Activated CD4-positive, alpha-beta memory T cell treated with anti-CD3 and anti-CD28 coated beads, Interleukin-2, amount 10 ng/mL, durations not matched to agents 7 days and 5 days (primary cell): ENCODE data around the gene FGR. TPM values are rescaled to one million over a fixed set of nuclear protein-coding genes. Genes with fewer than 3 reads are reported as not detected.
A peak's percentile ranks its signal among the peaks of the same experiment; 100 is the strongest.
"Not testable (repeated sequence)": the region's sequence is repeated elsewhere in the genome, so short reads cannot be mapped to it uniquely, and the experiment has no call there.

Source experiments
- CTCF ChIA-PET: fragments of 350-600 bp; sonication (Branson Sonifier 250); formaldehyde crosslinking; loops from one replicate; lab custom pipeline; 2021; ENCODE audit warnings: antibody characterized with exemption, inconsistent platforms; lab: Charles Lee
- POLR2A ChIA-PET: fragments of 350-600 bp; sonication (Branson Sonifier 250); formaldehyde crosslinking; loops from one replicate; lab custom pipeline; 2021; ENCODE audit warnings: antibody characterized with exemption; lab: Charles Lee
- DNase-seq: peaks from one replicate; pipeline ENCODE4 v3.0.0-alpha.2; 2020
- H3K27ac Mint-ChIP-seq: one replicate; pipeline ENCODE4 v1.8.0; 2021; ENCODE audit warnings: mild to moderate bottlenecking, mixed read lengths
- H3K27me3 Mint-ChIP-seq: one replicate; pipeline ENCODE4 v1.8.0; 2021; ENCODE audit warnings: mixed read lengths
- H3K36me3 Mint-ChIP-seq: one replicate; pipeline ENCODE4 v1.8.0; 2021; ENCODE audit warnings: low read depth, mixed read lengths
- H3K4me1 Mint-ChIP-seq: one replicate; pipeline ENCODE4 v1.8.0; 2021; ENCODE audit warnings: mixed read lengths
- H3K4me3 Mint-ChIP-seq: one replicate; pipeline ENCODE4 v1.8.0; 2021; ENCODE audit warnings: mild to moderate bottlenecking, mixed read lengths
- H3K9me3 Mint-ChIP-seq: one replicate; pipeline ENCODE4 v1.8.0; 2021; ENCODE audit warnings: mixed read lengths
- total RNA-seq, 2 experiments: library from RNA; stranded (reverse); gene quantifications; one replicate each; pipeline ENCODE4 v1.2.3, GENCODE V29; 2021

Gene FGR
- total RNA-seq: not detected

DNA sequence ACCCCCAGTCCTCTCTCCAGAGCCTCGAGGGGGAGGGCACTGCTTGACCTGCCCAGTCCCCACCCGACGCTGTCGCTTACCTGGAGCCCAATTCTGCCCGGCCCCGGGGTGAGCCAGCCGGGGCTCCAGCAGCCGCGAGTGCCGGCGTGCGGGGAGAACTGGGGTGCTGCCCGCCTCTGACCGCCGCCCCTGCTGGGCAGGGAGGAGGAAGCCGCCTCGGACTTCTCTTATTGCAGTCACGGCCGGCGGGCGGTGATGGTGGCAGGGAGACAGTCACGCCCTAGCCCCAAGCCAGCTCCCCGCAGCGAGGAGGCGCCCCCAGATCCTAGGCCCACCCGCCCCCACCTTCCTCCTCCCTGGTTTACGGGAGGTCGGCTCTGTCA, at the start of gene FGR:
Gene FGR (minus strand): TSS at position 201 of the 383 bp plus-strand sequence. CDS start 11,269 bp downstream, outside the sequence.
- peak within 1 kb of the TSS; percentile 29 for H3K4me3 Mint-ChIP-seq
- no peaks in the 10 kb centered on the region for H3K36me3 Mint-ChIP-seq
- CTCF ChIA-PET: interaction anchor here (1.0 to 2.4 kb wide), 3 partner anchors 28 to 35 kb away, joined by 3 to 10 read pairs (median 4); no protein-coding TSS in a partner anchor
- H3K27ac Mint-ChIP-seq: no peak within 1 kb of the TSS
- POLR2A ChIA-PET: no interaction called here
- peaks cover 62% of the 10 kb centered on the region for H3K4me1 Mint-ChIP-seq
- H3K27me3 Mint-ChIP-seq: peaks cover 2% of the 10 kb centered on the region
- no peaks in the 10 kb centered on the region for H3K9me3 Mint-ChIP-seq
- no peak for DNase-seq

GRCh38 chr1:27684176-27684575, 49.2 kb upstream of the FGR start:
- Mint-ChIP-seq H3K27ac (no peak overlapping the region), H3K9me3 (peaks cover 29% of the 10 kb centered on the region), H3K4me3 (no peak overlapping the region), H3K36me3 (peaks cover 12% of the 10 kb centered on the region), H3K27me3 (peaks cover 7% of the 10 kb centered on the region), H3K4me1 (peaks cover 3% of the 10 kb centered on the region)
- DNase-seq: no peak
- ChIA-PET POLR2A (no interaction called here), CTCF (interaction anchor here (0.6 kb wide), 1 partner anchor 25 kb away, joined by 3 read pairs; no protein-coding TSS in a partner anchor)

- peaks cover 13% of the 10 kb centered on the region for H3K27me3 Mint-ChIP-seq
- CTCF ChIA-PET: interaction anchor here (1.6 kb wide), 1 partner anchor 8 kb away, joined by 4 read pairs; no protein-coding TSS in a partner anchor
- no peaks in the 10 kb centered on the region for H3K4me1 Mint-ChIP-seq
- peaks cover 33% of the 10 kb centered on the region for H3K9me3 Mint-ChIP-seq
- H3K27ac Mint-ChIP-seq: no peak overlapping the region
- peaks cover 14% of the 10 kb centered on the region for H3K36me3 Mint-ChIP-seq
- POLR2A ChIA-PET: no interaction called here
- H3K4me3 Mint-ChIP-seq: no peak overlapping the region
- no peak for DNase-seq
These were observed 47.5 kb upstream of the FGR start for GRCh38 chr1:27682351-27682944.

DNA sequence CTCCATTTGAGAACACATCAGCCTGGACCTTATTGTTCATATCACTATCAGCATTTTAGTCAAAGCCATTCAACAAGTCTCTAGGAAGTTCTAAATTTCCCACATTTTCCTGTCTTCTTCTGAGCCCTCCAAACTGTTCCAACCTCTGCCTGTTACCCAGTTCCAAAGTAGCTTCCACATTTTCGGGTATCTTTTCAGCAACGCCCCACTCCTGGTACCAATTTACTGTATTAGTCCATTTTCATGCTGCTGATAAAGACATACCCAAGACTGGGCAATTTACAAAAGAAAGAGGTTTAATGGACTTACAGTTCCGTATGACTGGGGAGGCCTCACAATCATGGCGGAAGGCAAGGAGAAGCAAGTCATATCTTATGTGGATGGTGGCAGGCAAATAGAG, 46.6 kb upstream of the FGR start:
- H3K4me3 Mint-ChIP-seq, H3K27ac Mint-ChIP-seq, H3K4me1 Mint-ChIP-seq, DNase-seq, CTCF ChIA-PET, POLR2A ChIA-PET: not testable (repeated sequence)
- Mint-ChIP-seq H3K36me3 (peaks cover 14% of the 10 kb centered on the region), H3K9me3 (peaks cover 33% of the 10 kb centered on the region), H3K27me3 (peaks cover 13% of the 10 kb centered on the region)

GRCh38 chr1:27680225-27680791, 45.3 kb upstream of the FGR start:
- Mint-ChIP-seq H3K27me3 (peaks cover 13% of the 10 kb centered on the region), H3K36me3 (peaks cover 14% of the 10 kb centered on the region), H3K9me3 (peaks cover 33% of the 10 kb centered on the region)
- CTCF ChIA-PET, POLR2A ChIA-PET, DNase-seq, H3K4me3 Mint-ChIP-seq, H3K4me1 Mint-ChIP-seq, H3K27ac Mint-ChIP-seq: not testable (repeated sequence)

GRCh38 chr1:27678747-27679146, 43.8 kb upstream of the FGR start:
- ChIA-PET POLR2A (interaction anchor here (1.5 kb wide), 1 partner anchor 8 kb away, joined by 4 read pairs; no protein-coding TSS in a partner anchor), CTCF (interaction anchor here (0.7 kb wide), 1 partner anchor 41 kb away, joined by 3 read pairs; no protein-coding TSS in a partner anchor)
- H3K9me3 Mint-ChIP-seq: peaks cover 33% of the 10 kb centered on the region
- H3K4me3 Mint-ChIP-seq: no peak overlapping the region
- peaks cover 14% of the 10 kb centered on the region for H3K36me3 Mint-ChIP-seq
- H3K27me3 Mint-ChIP-seq: peaks cover 10% of the 10 kb centered on the region
- no peak for DNase-seq
- no peaks in the 10 kb centered on the region for H3K4me1 Mint-ChIP-seq
- no peak overlapping the region for H3K27ac Mint-ChIP-seq

DNA sequence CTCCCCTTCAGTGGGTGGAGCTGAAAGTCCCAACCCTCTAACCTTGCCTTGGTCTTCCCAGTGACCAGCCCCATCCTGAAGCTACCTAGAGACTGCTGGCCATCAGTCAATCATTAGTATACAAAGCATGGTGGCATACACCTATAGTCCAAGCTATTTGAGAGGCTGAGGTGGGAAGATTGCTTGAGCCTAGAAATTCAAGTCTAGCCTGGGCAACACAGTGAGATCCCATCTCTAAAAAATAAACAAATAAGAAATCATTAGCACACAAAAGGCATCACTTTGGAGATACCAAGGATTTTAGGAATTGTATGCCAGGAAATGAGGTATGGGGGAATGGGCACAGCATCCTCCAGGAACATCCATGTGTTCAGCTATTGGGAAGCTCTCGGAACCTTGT, 41.4 kb upstream of the FGR start:
- Mint-ChIP-seq H3K4me1 (peaks cover 12% of the 10 kb centered on the region), H3K4me3 (no peak overlapping the region), H3K27me3 (peaks cover 5% of the 10 kb centered on the region), H3K27ac (no peak overlapping the region), H3K36me3 (peaks cover 8% of the 10 kb centered on the region), H3K9me3 (peaks cover 21% of the 10 kb centered on the region)
- ChIA-PET CTCF (no interaction called here), POLR2A (no interaction called here)
- no peak for DNase-seq

DNA sequence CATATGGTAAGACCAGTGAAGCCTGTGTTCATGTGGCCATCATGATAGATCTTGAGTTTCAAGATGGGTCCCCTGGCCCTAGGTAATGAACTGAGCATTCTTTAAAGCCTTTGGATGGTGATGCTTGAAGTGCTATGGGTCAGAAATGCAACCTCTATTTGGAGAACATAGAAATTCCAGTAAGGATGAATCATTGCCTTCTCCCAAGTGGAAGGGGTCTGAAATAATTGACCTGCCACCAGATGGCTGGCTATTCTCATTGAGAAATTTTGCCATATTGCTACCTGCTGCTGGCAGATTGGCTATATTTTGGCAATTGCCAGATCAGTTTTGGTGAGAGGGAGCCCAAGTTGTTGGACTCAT, 37.7 kb upstream of the FGR start:
- Mint-ChIP-seq H3K4me1 (peaks cover 37% of the 10 kb centered on the region), H3K4me3 (peak overlapping the region; percentile 94), H3K27me3 (no peaks in the 10 kb centered on the region), H3K27ac (peak overlapping the region; percentile 94), H3K9me3 (no peaks in the 10 kb centered on the region), H3K36me3 (peaks cover 28% of the 10 kb centered on the region)
- CTCF ChIA-PET: interaction anchor here (1.0 to 13.0 kb wide), 8 partner anchors 10 to 372 kb away, joined by 3 to 448 read pairs (median 6); partner anchors contain the start of genes AHDC1, FAM76A and STX12
- no peak for DNase-seq
- POLR2A ChIA-PET: interaction anchor here (0.8 to 3.9 kb wide), 9 partner anchors 10 to 576 kb away, joined by 3 to 21 read pairs (median 4); partner anchors contain the start of genes FAM76A, PPP1R8 and STX12

DNA sequence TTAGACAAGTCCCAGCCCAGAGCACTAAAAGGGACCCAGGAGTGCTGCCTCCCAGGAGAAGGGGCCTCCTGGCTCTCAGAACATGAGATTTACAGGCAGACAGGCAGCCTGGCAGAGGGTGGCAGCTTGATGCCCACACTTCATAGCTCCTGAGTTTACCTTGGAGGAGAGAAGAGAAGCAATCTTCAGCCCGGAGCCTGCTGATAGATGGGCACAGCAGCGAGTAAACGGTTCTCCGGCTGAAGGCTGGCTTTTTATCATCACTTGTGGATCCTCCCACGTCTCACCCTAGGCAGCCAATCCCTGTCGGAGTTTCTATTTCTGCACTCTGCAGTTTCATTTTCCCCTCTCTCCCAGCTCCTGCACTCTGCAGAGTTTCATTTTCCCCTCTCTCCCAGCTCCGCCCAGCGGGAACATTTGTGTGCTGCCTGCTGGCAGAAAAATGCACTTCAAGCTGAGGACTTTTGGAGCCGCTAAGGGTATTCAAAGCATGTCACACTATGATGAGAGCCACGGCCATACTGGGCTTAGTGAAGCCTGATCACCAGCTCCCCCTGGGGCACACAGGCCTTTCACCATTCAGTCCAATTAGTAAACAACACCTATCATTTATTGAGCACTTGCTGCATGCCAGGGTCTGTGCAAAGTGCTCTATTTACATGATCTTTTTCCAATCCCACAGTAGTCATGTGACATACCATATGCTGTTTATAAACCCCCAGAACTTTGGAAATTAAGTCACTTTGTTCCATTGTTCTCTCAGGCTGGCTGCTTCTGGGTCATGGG, 37.2 kb upstream of the FGR start, which contains the start of gene IFI6:
Gene IFI6 (minus strand): TSS at position 229 of the 786 bp plus-strand sequence. CDS start 2,878 bp downstream, outside the sequence.
- Mint-ChIP-seq H3K4me1 (peaks cover 42% of the 10 kb centered on the region), H3K36me3 (peaks cover 34% of the 10 kb centered on the region), H3K9me3 (no peaks in the 10 kb centered on the region), H3K27ac (peak within 1 kb of the TSS; percentile 94), H3K4me3 (peak within 1 kb of the TSS; percentile 94), H3K27me3 (no peaks in the 10 kb centered on the region)
- DNase-seq: peak; percentile 86
- ChIA-PET CTCF (interaction anchor here (0.5 to 13.0 kb wide), 10 partner anchors 9 to 417 kb away, joined by 3 to 448 read pairs (median 4); partner anchors contain the start of genes AHDC1, FAM76A and STX12), POLR2A (interaction anchor here (0.6 to 3.9 kb wide), 12 partner anchors 10 to 577 kb away, joined by 3 to 21 read pairs (median 4); partner anchors contain the start of genes FAM76A, PPP1R8 and STX12)

GRCh38 chr1:27669876-27670275, 34.9 kb upstream of the FGR start:
- Mint-ChIP-seq H3K4me3 (peak overlapping the region; percentile 94), H3K4me1 (peaks cover 50% of the 10 kb centered on the region), H3K27ac (peak overlapping the region; percentile 57), H3K9me3 (no peaks in the 10 kb centered on the region), H3K27me3 (no peaks in the 10 kb centered on the region), H3K36me3 (peaks cover 55% of the 10 kb centered on the region)
- CTCF ChIA-PET: interaction anchor here (0.5 to 13.0 kb wide), 61 partner anchors 11 to 1456 kb away, joined by 3 to 448 read pairs (median 3); partner anchors contain the start of genes AHDC1, FAM76A, MAP3K6 and PPP1R8
- peak; percentile 13 for DNase-seq
- POLR2A ChIA-PET: interaction anchor here (0.7 to 3.9 kb wide), 7 partner anchors 13 to 161 kb away, joined by 3 to 18 read pairs (median 3); partner anchors contain the start of genes PPP1R8 and STX12

DNA sequence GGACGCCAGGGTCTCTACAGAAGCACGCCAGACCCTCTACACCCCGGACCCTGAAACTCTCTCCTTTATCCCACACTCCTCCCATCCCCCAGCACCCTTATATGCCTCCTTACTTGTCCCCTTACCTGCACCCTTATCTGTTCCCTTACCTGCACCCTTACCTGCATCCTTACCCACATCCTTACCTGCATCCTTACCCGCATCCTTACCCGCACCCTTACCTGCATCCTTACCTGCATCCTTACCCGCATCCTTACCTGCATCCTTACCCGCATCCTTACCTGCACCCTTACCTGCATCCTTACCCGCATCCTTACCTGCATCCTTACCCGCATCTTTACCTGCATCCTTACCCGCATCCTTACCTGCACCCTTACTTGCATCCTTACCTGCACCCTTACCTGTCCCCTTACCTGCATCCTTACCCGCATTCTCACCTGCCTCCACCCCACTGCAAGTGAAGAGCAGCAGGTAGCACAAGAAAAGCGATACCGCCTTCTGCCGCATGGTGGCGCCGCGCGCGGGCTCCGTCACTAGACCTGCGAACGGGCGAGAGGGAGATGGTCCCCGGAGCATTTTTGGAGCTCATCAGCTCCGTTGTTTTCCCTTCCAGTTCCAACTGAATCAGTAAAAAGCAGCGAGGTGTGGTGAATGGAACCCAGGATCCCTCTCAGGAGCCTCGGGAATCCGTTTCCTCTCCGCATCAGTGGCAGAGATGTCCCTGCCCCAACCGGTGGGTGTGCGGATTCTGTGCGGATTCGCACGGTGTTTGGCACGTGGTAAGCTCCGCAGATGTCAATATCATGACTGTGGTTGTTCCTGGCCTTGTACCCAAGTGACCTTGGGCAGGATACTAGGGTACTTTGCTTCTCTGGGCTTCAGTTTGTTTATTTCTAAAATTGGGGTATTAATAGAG, 34.1 kb upstream of the FGR start:
- peaks cover 54% of the 10 kb centered on the region for H3K4me1 Mint-ChIP-seq
- H3K36me3 Mint-ChIP-seq: peaks cover 58% of the 10 kb centered on the region
- peak overlapping the region; percentile 94 for H3K4me3 Mint-ChIP-seq
- CTCF ChIA-PET: interaction anchor here (0.5 to 13.0 kb wide), 57 partner anchors 10 to 1456 kb away, joined by 3 to 448 read pairs (median 4); partner anchors contain the start of genes AHDC1, FAM76A, MAP3K6 and PPP1R8
- POLR2A ChIA-PET: interaction anchor here (0.7 to 3.9 kb wide), 7 partner anchors 12 to 162 kb away, joined by 3 to 18 read pairs (median 3); partner anchors contain the start of gene PPP1R8
- DNase-seq: peak; percentile 86
- no peaks in the 10 kb centered on the region for H3K27me3 Mint-ChIP-seq
- peak overlapping the region; percentile 57 for H3K27ac Mint-ChIP-seq
- H3K9me3 Mint-ChIP-seq: no peaks in the 10 kb centered on the region
